HG03469 (cell line): ENCODE measurements around the gene ASS1.

ENCODE experiments used
- ATAC-seq: cut with Tn5 transposase; IDR thresholded peaks from one replicate; pipeline ENCODE4 v1.9.1; 2021; ENCODE audit warnings: mild to moderate bottlenecking, moderate library complexity, moderate number of reproducible peaks; ENCODE audit not compliant: unreplicated experiment

Gene ASS1

GRCh38 chr9:130470269-130470668, 25.5 kb downstream of the ASS1 start:
- ATAC-seq: no peak

GRCh38 chr9:130470950-130471349, 26.2 kb downstream of the ASS1 start:
- ATAC-seq: no peak

- ATAC-seq: no peak
These were observed 26.8 kb downstream of the ASS1 start for GRCh38 chr9:130471411-130472183.

- ATAC-seq: no peak
These were observed 27.5 kb downstream of the ASS1 start for GRCh38 chr9:130472184-130472705.

GRCh38 chr9:130473009-130473408, 28.2 kb downstream of the ASS1 start:
- no peak for ATAC-seq

DNA sequence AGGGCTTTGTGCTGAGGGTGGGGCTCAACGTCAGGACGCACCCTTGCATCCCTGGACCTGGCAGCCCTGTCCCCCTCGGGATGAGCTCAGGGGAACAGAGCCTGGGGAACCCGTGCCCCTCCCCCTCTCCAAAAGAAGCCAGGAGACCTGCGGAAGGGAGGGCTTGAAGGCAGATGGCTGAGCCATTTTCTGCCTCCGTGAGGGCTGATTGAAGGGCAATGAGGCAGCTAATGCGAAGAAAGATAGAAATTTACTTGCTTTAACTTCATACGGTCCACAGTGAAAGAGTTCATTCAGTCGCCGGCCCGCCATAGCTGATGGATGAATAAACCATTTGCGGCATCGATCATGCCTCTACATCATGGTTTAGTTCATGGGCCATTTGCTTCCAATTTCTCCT, 28.8 kb downstream of the ASS1 start:
- no peak for ATAC-seq

GRCh38 chr9:130474106-130474505, 29.3 kb downstream of the ASS1 start:
- ATAC-seq: no peak

GRCh38 chr9:130476151-130476730, 31.5 kb downstream of the ASS1 start:
- ATAC-seq: no peak

DNA sequence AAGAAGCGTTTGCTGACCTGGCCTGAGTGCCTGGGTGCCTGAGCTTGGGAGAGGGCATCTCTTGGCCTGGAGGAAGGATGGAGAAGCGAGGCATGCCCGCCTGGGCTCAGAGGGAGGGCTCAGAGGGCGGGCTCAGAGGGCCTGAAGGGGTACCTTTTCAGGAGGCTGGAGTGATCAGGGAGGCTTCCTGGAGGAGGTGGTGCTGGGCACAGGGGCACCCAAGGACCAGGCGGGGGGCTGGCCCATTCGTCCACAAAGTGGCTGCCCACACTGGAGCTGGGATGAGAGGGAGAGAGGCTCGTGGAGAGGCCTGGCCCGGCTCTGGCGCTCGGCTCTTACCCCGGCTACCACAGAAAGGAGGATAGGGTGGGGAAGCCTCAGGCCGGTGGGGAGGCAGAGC, 32.8 kb downstream of the ASS1 start:
- no peak for ATAC-seq

DNA sequence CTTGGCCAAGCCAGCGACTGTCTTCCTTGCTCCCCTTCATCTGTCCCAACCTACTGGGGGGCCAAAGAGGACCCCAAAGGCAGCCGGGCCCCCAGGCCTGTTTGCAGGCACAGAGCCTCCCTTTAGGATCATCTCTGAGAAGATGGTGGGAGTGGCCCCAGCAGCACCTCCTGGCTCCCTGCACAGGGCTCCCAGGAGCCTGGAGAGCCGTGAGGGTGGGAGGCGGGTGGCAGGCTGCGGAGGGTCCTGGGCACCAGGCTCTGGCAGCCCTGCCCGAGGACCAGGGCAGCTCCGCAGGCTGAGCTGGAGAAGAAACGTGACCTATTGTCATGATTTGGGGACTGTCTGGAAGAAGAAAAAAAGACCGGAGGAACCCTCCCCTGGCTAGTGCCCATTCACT, 33.4 kb downstream of the ASS1 start:
- no peak for ATAC-seq

GRCh38 chr9:130478736-130479575, 34.2 kb downstream of the ASS1 start:
- ATAC-seq: no peak

GRCh38 chr9:130479587-130479986, 34.8 kb downstream of the ASS1 start:
- no peak for ATAC-seq

- no peak for ATAC-seq
These were observed 35.9 kb downstream of the ASS1 start for GRCh38 chr9:130480673-130481072.

GRCh38 chr9:130482463-130482862, 37.7 kb downstream of the ASS1 start:
- ATAC-seq: no peak

GRCh38 chr9:130483371-130483971, 38.7 kb downstream of the ASS1 start:
- no peak for ATAC-seq

GRCh38 chr9:130484362-130485072, 39.8 kb downstream of the ASS1 start:
- no peak for ATAC-seq

- no peak for ATAC-seq
These were observed 41.3 kb downstream of the ASS1 start for GRCh38 chr9:130486103-130486502.

GRCh38 chr9:130487500-130487899, 42.7 kb downstream of the ASS1 start:
- ATAC-seq: no peak

DNA sequence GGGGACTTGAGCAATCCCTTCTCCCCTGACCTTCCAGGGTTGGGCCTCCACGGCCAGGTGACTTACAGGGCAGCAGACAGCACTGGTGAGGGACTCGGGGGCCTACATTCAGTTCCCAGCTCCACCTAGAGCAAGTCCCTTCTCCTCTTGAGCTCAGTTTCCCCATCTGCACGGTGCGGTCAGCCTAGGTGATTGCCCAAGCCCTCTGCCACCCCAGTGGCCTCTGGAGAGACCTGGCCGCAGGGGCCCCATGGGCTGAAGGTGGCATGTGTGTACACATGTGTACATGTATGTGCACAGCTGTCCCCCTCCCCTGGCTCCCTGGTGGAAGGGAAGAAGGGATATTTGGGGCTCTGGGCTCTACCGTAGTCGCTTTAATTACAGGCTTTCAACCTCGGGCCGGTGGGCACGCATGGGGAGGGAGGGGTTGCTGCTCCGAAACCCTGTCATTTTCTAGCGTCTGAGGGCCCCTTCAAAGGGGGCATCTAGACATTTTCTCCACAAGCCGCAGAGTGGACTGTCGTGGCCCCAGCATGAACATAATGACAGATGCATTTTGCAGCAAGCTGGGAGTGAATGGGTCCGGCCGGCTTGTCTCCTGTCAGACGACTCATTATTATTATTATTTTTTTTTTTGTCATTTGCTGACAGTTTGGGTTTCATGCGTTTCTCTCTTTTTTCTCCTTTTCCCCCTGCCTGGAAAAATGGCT, 44.0 kb downstream of the ASS1 start:
- ATAC-seq: no peak

DNA sequence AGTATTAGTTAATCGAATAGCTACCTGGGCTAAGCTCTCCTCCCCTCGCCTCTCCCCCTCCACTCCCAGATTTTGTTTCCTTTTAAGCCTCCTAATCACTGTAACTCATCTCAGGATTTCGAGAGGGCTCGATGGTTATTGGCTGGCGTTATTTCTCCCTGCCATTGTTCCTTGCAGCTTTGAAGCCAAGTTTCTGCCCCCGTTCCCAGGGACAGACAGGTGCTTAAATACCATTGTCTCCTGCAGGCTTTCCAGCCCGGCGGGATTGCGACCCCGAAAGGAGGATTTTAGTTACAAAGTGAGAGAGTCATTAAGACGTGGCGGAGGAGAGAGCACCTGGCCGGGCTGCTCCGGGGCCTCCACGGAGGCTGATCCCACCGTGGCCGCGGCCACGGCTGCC, 46.2 kb downstream of the ASS1 start:
- ATAC-seq: no peak
